ENCODE measurements around the gene HYI. TPM values are rescaled to one million over a fixed set of nuclear protein-coding genes. Genes with fewer than 3 reads are reported as not detected.

Gene HYI
- total and polyA plus RNA-seq, 11 donors, result 8.1 to 33.0 (median 20.9) TPM

- TF ChIP-seq POLR2A (IDR thresholded peaks at IDR 0.05), result no peak
- Histone ChIP-seq H3K9me3 (peaks cover 0 to 28% (median 9%) of the 10 kb centered on the region in 12 donors), H3K36me3 (no peaks in the 10 kb centered on the region), H3K27me3 (no peaks in the 10 kb centered on the region), H3K4me1 (no peaks in the 10 kb centered on the region), H3K27ac (no peak overlapping the region), H3K4me3 (no peak overlapping the region)
- 44 to 51% (median 46%) methylated on average over 11 of the region's 11 CpGs for WGBS, 4 donors
- DNase-seq (no peak), ATAC-seq (no peak)
- intact Hi-C loops (cut with DNase I), result no loop called here
These were observed 40.1 kb upstream of the HYI start for GRCh38 chr1:43493661-43494450.

DNA sequence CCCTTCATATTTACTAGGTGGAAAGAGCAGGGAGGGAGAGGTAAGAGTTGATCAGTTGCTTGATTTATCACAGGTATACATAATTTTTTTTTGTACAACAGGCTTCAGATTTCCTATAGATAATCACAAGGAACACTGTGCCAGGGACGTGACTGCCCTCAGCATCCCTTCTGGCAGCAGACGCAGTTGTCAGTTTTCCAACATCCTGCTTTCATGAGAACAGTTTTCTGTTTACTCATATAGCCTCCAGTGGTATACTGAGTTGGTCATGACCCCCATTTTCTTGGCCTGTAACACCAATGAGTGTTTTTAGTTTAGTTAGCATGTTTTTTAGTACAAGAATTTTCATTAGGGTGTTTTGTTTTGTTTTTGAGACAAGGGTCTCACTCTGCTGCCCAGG lies 39.1 kb upstream of the HYI start:
- Histone ChIP-seq H3K36me3 (no peaks in the 10 kb centered on the region), H3K27ac (no peak overlapping the region), H3K4me3 (no peak overlapping the region), H3K9me3 (peaks cover 0 to 38% (median 14%) of the 10 kb centered on the region in 12 donors), H3K27me3 (no peaks in the 10 kb centered on the region), H3K4me1 (no peaks in the 10 kb centered on the region)
- TF ChIP-seq POLR2A (IDR thresholded peaks at IDR 0.05), result no peak
- TF ChIP-seq CTCF (IDR thresholded peaks at IDR 0.05), result no peak
- ATAC-seq (no peak), DNase-seq (no peak)
- intact Hi-C loops (cut with DNase I), result no loop called here
- 53 to 58% (median 56%) methylated on average over 2 of the region's 2 CpGs for WGBS, 4 donors

DNA sequence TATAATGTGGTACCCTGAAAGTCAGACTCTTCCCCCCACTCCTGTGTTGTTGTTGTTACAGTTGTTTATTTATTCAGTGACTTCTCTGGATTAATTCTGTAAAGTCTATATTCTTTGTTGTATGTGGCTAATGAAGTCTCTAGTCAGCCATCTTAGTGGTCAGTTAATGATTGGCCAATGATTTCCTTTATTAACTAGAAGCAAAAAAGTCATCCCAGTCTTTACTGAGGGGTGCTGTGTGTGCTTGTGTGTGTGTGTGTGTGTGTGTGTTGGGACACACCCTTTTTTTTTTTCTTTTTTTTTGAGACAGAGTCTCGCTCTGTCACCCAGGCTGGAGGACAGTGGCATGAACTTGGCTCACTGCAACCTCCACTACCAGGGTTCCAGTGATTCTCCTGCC lies 37.3 kb upstream of the HYI start:
- Histone ChIP-seq H3K9me3 (peaks cover 0 to 46% (median 16%) of the 10 kb centered on the region in 12 donors), H3K27ac (no peak overlapping the region), H3K36me3 (no peaks in the 10 kb centered on the region), H3K4me3 (no peak overlapping the region), H3K27me3 (no peaks in the 10 kb centered on the region), H3K4me1 (no peaks in the 10 kb centered on the region)
- DNase-seq (no peak), ATAC-seq (no peak)
- no peak for TF ChIP-seq CTCF (IDR thresholded peaks at IDR 0.05)
- intact Hi-C loops (cut with DNase I), result no loop called here
- 92 to 100% (median 98%) methylated on average over 1 of the region's 1 CpG for whole genome bisulfite sequencing, 4 donors

DNA sequence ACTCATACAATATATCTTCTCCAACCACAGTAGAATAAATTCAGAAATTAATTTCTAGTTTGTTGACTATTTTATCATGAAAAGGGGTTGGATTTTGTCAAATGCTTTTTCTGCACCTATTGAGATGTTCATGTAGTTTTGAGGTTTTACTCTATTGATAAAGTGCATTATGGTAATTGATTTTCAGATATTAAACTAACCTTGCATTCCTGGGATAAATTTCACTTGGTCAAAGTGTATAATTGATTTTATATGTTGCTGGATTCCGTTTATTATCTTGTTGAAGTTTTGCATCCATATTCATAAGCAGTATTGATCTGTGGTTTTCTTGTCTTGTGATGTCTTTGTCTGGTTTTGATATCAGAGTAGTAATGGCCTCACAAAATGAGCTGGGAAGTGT lies 34.4 kb upstream of the HYI start:
- Histone ChIP-seq H3K27me3 (no peaks in the 10 kb centered on the region), H3K9me3 (peaks cover 0 to 46% (median 16%) of the 10 kb centered on the region in 12 donors), H3K4me1 (no peaks in the 10 kb centered on the region), H3K27ac (no peak overlapping the region), H3K36me3 (no peaks in the 10 kb centered on the region), H3K4me3 (no peak overlapping the region)
- ATAC-seq, result no peak
- no peak for DNase-seq
- intact Hi-C loops (cut with DNase I), result no loop called here
- WGBS, 4 donors, result 63 to 84% (median 76%) methylated on average over 1 of the region's 1 CpG
- TF ChIP-seq POLR2A (IDR thresholded peaks at IDR 0.05), result no peak
- no peak for TF ChIP-seq CTCF (IDR thresholded peaks at IDR 0.05)

- H3K27ac ChIP-seq, result no peak overlapping the region
- H3K4me1 ChIP-seq, result peaks cover 0 to 8% (median 0%) of the 10 kb centered on the region in 12 donors
- H3K36me3 ChIP-seq, result no peaks in the 10 kb centered on the region
- 92 to 95% (median 93%) methylated on average over 2 of the region's 2 CpGs for WGBS, 4 donors
- ATAC-seq (no peak), DNase-seq (no peak)
- H3K9me3 ChIP-seq, result peaks cover 0 to 24% (median 7%) of the 10 kb centered on the region in 12 donors
- intact Hi-C loops (cut with DNase I), result no loop called here
- no peak for TF ChIP-seq POLR2A (IDR thresholded peaks at IDR 0.05)
- no peak for TF ChIP-seq CTCF (IDR thresholded peaks at IDR 0.05)
- H3K27me3 ChIP-seq, result no peaks in the 10 kb centered on the region
- H3K4me3 ChIP-seq, result no peak overlapping the region
These were observed 30.6 kb upstream of the HYI start for GRCh38 chr1:43484367-43484766.

Measured in heart left ventricle (tissue), 16 donors.